Measurements from ENCODE around the gene RFX1.
"Not testable (repeated sequence)": the region's sequence is repeated elsewhere in the genome, so short reads cannot be mapped to it uniquely, and the experiment has no call there.

RFX1 gene

GRCh38 chr19:13932911-13933393 lies 73.2 kb downstream of the RFX1 start:
- no peak for DNase-seq

- no peak for DNase-seq
Measured at GRCh38 chr19:13932149-13932637, 73.9 kb downstream of the RFX1 start.

- DNase-seq = no peak
Measured at GRCh38 chr19:13931391-13932148, 74.5 kb downstream of the RFX1 start.

- no peak for DNase-seq
Measured at GRCh38 chr19:13930402-13930801, 75.7 kb downstream of the RFX1 start.

- DNase-seq = no peak
Measured at GRCh38 chr19:13929956-13930355, 76.2 kb downstream of the RFX1 start.

GRCh38 chr19:13929340-13929739 lies 76.8 kb downstream of the RFX1 start:
- DNase-seq = no peak

GRCh38 chr19:13926715-13927114 lies 79.4 kb downstream of the RFX1 start:
- DNase-seq = no peak

GRCh38 chr19:13926010-13926409 lies 80.1 kb downstream of the RFX1 start:
- DNase-seq = no peak

- DNase-seq = no peak
Measured at GRCh38 chr19:13923194-13923987, 82.7 kb downstream of the RFX1 start.

- not testable (repeated sequence) for DNase-seq
Measured at GRCh38 chr19:13922118-13922517, 84.0 kb downstream of the RFX1 start.

GRCh38 chr19:13920940-13921747 lies 85.0 kb downstream of the RFX1 start:
- peak; percentile 87 for DNase-seq

- DNase-seq = no peak
Measured at GRCh38 chr19:13920524-13920923, 85.6 kb downstream of the RFX1 start.

- DNase-seq = no peak
Measured at GRCh38 chr19:13918726-13919411, 87.3 kb downstream of the RFX1 start.

- DNase-seq = no peak
Measured at GRCh38 chr19:13917888-13918406, 88.2 kb downstream of the RFX1 start.

- DNase-seq = no peak
Measured at GRCh38 chr19:13914777-13915176, 91.3 kb downstream of the RFX1 start.

- DNase-seq = no peak
Measured at GRCh38 chr19:13913352-13913751, 92.8 kb downstream of the RFX1 start.
